Raji (cell line): Measurements from ENCODE around the gene MAGI2.

Experiments
- POLR2A ChIP-seq: IDR thresholded peaks from 2 replicates; pipeline ENCODE4 v1.6.1; 2011; ENCODE audit warnings: low read depth, low read length, control low read depth; ENCODE audit not compliant: insufficient read depth

MAGI2 gene

DNA sequence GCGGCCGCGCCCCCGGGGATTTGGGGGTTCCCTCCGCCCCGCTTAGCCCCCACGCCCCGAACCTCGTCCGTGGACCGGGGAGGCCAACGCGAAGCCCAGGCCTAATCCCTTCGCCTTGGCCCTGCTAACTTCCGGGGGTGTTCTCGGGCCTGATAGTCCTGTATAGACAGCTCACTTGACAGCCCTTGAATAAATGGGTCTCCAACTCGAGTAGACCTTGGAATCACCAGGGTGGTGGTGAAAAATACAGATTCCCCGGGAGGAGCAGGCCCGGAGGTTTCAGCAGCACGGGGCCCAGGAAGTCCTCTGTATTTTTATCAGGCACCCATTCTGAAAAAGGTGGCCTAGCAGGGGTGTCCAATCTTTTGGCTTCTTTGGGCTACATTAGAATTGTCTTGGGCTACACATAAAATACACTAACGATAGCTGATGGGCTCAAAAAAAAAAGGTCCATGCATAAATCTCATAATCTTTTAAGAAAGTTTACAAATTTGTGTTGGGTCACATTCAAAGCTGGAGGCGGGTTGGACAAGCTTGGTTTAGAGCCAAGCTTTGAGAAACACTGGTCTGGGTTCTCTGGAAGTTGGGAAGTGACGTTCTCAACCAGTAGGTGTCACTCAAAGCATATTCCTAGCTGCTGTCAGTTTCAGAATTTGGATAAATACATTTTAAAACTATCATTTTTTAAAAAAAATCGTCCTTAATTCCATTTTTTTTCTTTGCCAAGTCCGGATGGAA is 1433.2 kb downstream of the MAGI2 start:
- TF ChIP-seq POLR2A, result no peak

DNA sequence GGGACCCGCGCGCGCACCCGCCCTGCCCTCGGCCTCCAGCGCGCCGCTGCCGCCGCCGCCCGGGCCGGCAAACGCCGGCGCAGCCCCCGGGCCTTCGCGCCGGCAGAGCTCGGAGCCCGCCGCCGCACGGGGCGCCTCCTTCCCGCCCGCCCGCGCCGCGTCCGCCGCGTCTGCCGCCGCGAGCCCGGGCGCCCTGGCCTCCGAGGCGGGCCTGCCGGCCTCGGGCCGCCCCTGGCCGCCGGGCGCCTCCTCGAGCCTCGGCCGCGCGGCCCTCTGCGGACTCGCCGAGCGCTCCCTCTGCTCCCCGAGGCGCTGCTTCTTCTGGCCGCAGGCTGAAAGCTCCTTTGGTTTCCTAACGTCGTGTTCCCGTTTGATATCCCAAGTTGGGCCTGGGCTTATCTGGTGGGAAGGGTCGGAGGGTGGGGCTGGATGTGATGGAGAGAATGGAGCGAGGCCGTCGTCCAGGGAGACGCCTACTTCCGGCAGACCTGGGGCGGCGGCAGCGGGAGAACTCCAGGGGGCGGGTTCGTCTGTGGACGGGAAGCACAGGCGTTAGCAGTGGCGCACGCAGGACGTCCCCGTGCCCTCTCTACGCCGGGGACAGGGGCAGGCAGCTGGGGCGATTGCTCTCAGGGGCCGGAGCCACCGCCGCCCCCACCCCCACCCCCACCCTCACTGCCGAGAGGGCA is 1433.9 kb downstream of the MAGI2 start:
- TF ChIP-seq POLR2A, result no peak

DNA sequence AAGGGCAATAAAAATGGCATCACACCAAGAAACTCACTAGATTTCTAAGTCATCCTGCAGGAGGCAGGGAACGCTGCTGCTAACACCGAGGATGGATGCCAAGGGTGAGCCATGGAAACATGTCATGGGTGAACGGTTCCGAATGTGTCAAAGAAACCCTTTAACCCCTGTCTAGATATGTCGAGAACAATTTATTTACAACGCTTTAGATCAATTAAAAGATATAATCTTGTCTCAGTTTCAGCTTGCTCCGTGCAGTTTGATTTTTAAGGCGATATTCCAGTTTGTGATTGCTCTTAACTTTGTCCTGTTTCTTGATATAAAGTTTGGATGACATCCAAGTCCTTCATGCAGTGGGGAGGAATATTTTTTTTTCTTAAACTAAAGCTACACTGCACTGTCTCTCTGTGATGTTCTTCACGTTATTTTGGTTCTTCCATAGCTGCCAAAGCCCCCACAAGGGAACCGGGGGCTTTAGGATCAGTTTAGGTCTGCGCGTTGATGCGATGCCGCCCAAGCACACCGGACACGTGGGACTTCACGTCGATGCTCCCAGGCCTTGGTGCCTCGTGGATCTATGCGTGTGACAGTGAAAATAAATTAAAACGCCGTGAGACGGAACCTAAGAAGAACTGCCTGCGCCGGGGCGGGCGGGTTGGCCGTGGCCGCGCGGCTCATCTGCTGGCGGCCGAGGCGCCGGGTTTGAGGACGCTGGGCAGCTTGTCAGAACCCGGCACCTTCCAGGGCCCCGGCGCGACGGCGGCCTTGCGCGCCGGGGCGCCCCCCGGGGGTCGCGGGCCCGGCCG is 1434.6 kb downstream of the MAGI2 start:
- no peak for TF ChIP-seq POLR2A

DNA sequence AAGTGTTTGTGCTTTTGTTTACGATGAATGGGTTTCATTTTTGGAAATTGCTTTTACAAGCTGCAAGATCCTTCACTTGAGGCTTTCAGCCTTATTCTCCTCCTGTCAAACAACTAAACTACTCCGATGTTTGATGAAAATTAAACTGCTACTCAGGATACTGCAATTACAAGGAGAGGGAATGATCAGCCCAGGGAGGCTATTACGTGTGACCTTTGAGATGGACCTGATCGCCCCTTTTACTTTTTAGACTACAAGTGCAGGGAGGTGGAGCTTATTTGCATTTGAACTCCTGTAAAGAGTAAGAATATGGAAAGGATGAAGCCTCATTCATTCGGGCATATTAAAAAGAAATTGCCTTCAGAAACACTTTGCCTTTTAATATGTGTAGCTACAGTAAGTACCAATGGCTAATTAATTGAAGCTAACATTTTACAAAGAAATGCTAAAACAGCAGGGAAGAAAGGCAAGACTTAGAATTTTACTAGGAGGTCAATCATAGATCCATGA is 1435.8 kb downstream of the MAGI2 start:
- TF ChIP-seq POLR2A, result no peak

DNA sequence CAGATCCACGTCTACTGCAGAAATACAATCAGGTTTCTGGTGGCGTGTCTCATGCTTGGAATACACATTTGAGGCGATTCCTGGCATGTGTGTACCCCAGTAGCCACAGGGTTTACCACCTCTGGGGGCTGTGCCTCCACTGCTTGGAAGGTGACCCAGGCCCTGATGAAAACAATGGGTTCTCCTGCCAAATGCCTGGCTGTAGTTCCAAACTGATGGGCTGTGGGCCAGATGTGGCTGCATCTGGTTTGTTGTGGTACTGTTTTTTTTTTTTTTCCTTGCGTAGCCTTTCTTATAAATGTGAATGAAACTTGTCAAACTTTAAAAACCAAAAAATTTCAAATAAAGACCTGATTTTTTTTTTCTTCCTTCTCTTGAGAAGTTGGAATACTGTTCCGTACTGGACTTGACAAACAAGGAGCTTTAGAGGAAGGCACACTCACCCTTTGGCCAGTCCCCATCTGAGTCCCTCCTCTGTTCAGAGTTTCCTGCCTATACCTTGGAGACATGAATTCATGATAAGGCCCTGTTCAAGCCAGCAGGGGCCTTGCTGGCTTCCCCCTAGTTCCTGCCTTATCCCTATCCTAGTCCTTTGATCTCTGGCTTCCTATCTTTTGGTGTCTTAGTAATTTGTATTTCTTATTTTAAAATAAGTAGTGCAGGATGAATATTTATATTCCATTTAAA is 1437.8 kb downstream of the MAGI2 start:
- no peak for TF ChIP-seq POLR2A

DNA sequence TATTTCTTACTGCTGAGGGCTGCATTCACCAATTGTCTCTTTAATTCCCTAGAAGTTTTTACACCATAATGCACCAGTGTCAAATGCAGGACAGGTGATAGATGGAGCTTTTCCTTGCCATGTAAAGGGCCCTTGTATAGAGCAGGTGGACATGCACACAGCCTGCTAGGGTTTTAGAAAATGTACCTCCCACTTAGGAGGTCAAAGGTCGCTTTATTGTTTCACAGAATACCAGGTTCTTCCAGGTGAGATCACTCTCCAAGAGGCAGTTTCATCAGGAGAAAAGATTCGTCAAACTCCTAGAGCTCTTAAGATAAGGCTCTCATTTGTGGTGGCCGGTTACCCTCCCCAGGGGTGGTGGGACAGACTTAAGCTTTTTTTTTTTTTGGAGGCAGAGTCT is 1439.1 kb downstream of the MAGI2 start:
- no peak for TF ChIP-seq POLR2A

DNA sequence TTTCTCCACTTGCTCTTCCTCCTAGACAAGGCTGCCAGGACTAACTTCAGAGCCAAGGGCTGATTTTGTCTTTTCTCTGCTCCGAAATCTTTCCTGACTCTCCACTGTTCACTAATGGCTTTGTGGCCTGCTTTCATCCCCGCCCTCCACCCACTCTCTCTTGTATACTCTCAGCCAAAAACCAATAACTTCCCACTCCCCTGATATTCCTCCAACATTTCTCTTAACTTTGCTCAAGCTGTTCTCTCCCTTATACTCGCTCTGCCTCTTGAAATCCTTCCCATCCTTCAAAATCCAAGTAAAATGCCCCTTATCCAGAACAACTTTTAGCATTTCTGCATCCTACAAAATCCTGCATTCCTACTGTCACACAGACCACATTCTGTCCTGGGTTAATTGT is 1440.1 kb downstream of the MAGI2 start:
- TF ChIP-seq POLR2A, result no peak

DNA sequence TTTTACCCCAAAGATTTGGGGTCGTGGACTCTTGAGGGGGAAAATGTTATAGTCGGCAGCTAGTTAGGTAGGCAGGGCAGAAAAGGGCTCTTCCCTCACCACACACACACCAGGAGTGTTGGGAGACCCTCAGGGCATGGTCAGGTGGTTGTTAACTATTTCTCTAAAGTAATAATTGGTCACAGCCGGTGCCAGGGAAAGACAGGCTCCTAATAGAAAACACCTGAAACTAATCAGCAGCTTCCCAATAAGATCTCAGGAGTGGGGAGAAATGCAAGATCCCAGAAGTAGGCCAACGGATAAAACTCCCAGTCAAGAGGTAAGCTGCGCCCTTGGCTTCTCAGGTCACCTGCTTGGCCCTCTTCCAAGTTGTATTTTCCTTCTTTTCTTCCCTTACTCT is 1441.8 kb downstream of the MAGI2 start:
- TF ChIP-seq POLR2A, result no peak

DNA sequence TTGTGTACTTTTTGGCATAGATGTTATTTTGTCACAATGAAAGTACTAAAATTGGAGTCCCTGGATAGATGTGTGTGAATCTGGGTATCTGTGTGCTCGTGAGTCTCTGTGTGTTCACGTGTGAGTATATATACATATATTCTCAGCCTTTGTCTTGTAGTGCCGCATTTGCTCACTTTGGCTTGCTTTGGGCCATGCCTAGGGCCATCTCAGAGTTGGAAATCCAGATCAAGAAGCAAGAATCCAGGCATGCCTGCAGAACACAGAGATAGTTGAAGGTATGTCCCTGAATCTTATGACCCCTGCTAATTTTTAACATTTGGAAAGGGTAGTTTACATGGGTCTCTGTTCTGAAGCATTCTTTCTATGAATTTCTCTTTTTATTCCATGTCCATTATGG is 1446.2 kb downstream of the MAGI2 start:
- no peak for TF ChIP-seq POLR2A

DNA sequence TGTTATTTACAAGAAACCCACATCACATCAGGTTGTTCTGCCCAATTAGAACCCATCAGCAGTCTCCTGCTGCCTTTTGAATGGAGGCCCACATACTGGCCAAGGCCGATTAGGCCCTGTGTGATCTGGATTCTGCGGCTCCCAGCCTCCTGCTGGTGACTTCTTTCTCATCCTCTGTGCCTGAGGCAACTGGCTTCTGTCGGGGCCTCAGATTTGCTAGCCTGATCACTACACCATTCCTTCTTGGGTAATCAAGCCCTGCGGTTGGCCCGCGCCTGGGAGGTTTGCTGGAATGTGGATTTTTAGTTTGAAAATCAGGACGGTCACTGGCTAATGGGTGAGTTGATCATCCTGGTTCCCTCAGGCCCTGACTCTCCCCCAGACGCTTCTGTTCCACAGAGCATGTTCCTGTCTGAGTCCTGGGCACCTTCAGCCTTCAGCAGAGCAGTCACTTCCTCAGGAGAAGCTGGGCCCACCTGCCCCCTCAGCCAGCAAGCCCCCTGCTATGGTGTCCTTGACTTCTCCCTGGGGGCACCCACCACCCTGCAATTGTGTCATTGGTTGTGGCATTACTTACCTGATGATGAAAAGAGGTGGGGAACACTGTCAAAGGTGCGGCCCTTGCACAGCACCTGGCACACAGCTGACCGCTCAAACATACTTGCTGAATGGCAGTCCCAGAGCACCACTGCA is 1447.3 kb downstream of the MAGI2 start:
- no peak for TF ChIP-seq POLR2A

DNA sequence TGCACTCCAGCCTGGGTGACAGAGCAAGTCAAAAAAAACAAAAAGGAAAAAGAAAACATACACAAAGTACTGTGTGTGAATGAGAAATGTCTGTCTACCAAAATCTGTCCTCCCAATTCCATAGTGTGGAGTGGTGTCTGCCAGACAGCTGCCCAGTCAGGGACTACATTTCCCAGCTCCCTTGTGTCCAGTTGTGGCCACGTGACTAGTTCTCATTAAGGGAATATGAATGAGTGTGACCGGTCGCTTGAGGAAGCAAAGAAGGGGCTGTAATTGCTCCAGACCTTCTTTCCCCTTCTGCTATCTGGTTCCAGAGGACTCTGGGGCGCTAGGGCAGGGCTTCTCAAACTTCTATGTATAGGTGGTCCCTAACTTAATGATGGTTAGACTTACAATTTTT is 1450.8 kb downstream of the MAGI2 start:
- no peak for TF ChIP-seq POLR2A

DNA sequence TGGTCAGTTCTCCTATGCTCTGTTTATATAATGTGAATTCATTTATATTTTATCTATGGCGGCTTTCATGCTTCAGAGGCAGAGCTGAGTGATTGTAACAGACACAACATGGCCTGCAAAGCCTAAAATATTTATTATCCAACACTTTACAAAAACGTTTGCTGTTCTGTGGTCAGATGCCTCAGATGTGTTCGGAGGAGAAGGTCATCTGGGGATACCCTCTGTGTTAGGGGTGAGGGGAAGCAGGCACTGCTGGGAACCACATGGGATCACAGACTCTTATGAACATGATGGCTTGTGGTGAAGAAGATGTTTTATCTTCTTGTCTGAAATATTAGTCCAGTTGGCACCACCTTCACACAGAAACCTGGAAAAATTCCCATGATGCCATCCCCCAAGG is 1451.4 kb downstream of the MAGI2 start:
- TF ChIP-seq POLR2A, result no peak

DNA sequence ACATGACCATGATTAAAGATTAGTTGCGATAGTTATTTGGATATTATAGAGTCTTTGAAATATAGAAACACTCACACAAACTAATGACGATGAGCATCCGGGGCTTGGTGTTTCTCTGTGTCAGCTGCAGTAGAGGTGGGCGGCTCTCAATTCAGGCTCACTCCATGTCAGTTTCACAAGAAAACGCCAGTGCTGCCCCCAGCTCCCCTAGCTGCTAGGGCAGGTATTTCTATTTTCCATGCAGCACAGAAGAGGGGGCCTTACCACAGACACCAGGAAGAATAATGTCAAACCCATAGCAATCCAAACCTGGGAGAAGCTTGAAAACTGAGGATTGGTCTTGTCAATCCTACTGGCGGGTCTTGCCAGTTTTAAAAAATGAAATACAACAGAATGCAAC is 1457.8 kb downstream of the MAGI2 start:
- TF ChIP-seq POLR2A, result no peak

DNA sequence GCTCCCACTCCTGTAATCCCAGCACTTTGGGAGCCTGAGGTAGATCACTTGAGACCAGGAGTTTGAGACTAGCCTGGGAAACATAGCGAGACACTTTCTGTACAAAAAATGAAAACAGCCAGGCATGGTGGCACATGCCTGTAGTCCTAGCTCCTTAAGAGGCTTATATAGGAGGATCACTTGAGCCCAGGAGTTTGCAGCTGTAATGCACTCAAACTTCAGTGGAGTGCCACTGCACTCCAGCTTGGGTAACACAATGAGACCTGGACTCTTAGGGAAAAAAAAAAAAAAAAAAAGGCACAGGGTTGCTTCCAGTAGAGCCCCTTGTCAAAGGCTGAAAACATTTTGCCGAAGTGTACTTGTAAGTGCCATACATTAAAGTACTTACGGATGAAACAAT is 1459.6 kb downstream of the MAGI2 start:
- TF ChIP-seq POLR2A, result no peak

DNA sequence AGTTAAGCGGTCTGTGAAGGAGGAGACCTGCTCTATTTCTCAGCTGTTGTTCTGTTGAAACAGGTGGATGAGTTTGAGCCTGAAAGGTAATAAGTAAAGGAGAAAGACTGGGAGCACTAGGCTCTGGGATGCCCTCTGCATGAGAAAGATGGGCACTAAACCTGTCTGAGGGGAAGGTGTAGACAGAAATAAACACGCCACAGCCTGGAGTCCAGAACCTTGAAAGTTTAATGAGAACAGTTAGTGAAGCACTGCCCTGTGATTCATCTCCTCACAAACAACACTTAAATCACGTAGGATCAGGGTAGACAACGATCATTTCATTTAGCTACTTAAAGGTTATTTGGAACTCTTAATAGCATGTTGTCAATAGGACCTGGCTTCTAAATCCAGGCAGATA is 1461.8 kb downstream of the MAGI2 start:
- no peak for TF ChIP-seq POLR2A
